Breast epithelium (tissue), 3 donors: Measurements from ENCODE around the gene GRPEL1.

Experiments used
- CTCF ChIP-seq, 3 donors: fragments of 450-650 bp; IDR thresholded peaks; one replicate each; pipeline ENCODE4 v1.5.1; 2016 to 2017; ENCODE audit warnings: antibody characterized with exemption in 3 of 3, mild to moderate bottlenecking in 3 of 3, moderate library complexity in 3 of 3
- POLR2A ChIP-seq: fragments of 450-650 bp; IDR thresholded peaks from one replicate; pipeline ENCODE4 v1.6.1; 2016; ENCODE audit warnings: antibody characterized with exemption, mild to moderate bottlenecking, moderate library complexity
- POLR2AphosphoS5 ChIP-seq, 3 donors: sonication (generic); formaldehyde crosslinking; IDR thresholded peaks; one replicate each; pipeline ENCODE4 v1.6.1; 2017; ENCODE audit warnings: antibody characterized with exemption in 3 of 3

- TF ChIP-seq CTCF (IDR thresholded peaks at IDR 0.05) (no peak), POLR2AphosphoS5 (IDR thresholded peaks at IDR 0.05) (no peak), POLR2A (no peak)
Observed at GRCh38 chr4:7089213-7089986, 21.5 kb upstream of the GRPEL1 start.
